ENCODE data around the gene GGPS1. TPM values are rescaled to one million over a fixed set of nuclear protein-coding genes. Genes with fewer than 3 reads are reported as not detected.
A peak's percentile ranks its signal among the peaks of the same experiment; 100 is the strongest.

GGPS1 gene
- total and polyA plus RNA-seq, 2 donors (not counting 1 experiment from before 2014, with no cell fraction given): 13.4 to 46.8 TPM

GRCh38 chr1:235290740-235291502, 37.4 kb upstream of the GGPS1 start:
- TF ChIP-seq CTCF (IDR thresholded peaks at IDR 0.05): no peak
- no peak for TF ChIP-seq EZH2 (IDR thresholded peaks at IDR 0.05; ENCODE audit: borderline replicate concordance, insufficient read depth, low read depth, low read length, poor library complexity, severe bottlenecking)
- ChIA-PET POLR2A (no interaction called here), CTCF (interaction anchor here (1.1 kb wide), 2 partner anchors 18 to 39 kb away, joined by 3 read pairs; no protein-coding TSS in a partner anchor)
- Histone ChIP-seq H3K36me3 (replicated peaks in 1 of 2; ENCODE audit: control extremely low read depth in 1 of 2, control insufficient read depth in 1 of 2, extremely low read depth in 1 of 2, insufficient read depth in 2 of 2, low read length in 1 of 2) (peaks cover 0 to under 1% of the 10 kb centered on the region in 2 experiments), H3K9ac (ENCODE audit: low read length) (no peak overlapping the region), H2AFZ (ENCODE audit: insufficient read depth, low read depth, low read length, poor library complexity, severe bottlenecking) (no peak overlapping the region), H3K27ac (ENCODE audit: low read length in 2 of 2) (no peak overlapping the region), H3K27me3 (replicated peaks in 1 of 4; ENCODE audit: control extremely low read depth in 1 of 4, control insufficient read depth in 3 of 4, insufficient read depth in 4 of 4, low read length in 3 of 4) (no peaks in the 10 kb centered on the region), H3K4me3 (ENCODE audit: control extremely low read depth in 1 of 5, extremely low read depth in 1 of 5, insufficient read depth in 1 of 5, low read depth in 2 of 5, low read length in 4 of 5) (no peak overlapping the region), H3K4me1 (ENCODE audit: control insufficient read depth in 2 of 2, insufficient read depth in 2 of 2, low read length in 2 of 2) (peaks cover 24 to 61% of the 10 kb centered on the region in 2 donors), H3K79me2 (ENCODE audit: control insufficient read depth, insufficient read depth, low read length) (peaks cover 97% of the 10 kb centered on the region), H3K9me3 (ENCODE audit: control extremely low read depth in 1 of 3, control insufficient read depth in 2 of 3, insufficient read depth in 1 of 3, low read length in 2 of 3) (no peaks in the 10 kb centered on the region), H3K4me2 (replicated peaks; ENCODE audit: low read depth, low read length, poor library complexity, severe bottlenecking) (no peak overlapping the region), H4K20me1 (ENCODE audit: control insufficient read depth, insufficient read depth, low read length, poor library complexity, severe bottlenecking) (peaks cover 96% of the 10 kb centered on the region)
- peaks cover 64% of the 10 kb centered on the region for H3K4me1 Mint-ChIP-seq
- intact Hi-C loops (cut with micrococcal nuclease): no loop called here
- no peak overlapping the region for H3K4me3 Mint-ChIP-seq
- ATAC-seq (ENCODE audit: low read depth) (no peak), DNase-seq (no peak)
- H3K9me3 Mint-ChIP-seq (ENCODE audit: insufficient read depth): no peaks in the 10 kb centered on the region
- 85% methylated on average over 5 of the region's 12 CpGs for WGBS (ENCODE audit: insufficient coverage)
- no peak overlapping the region for H3K27ac Mint-ChIP-seq
- H3K27me3 Mint-ChIP-seq: no peaks in the 10 kb centered on the region

GRCh38 chr1:235291599-235292091, 36.7 kb upstream of the GGPS1 start:
- DNase-seq (no peak), ATAC-seq (ENCODE audit: low read depth) (no peak)
- peaks cover 0 to 1% of the 10 kb centered on the region in 2 experiments for H3K36me3 ChIP-seq (replicated peaks in 1 of 2; ENCODE audit: control extremely low read depth in 1 of 2, control insufficient read depth in 1 of 2, extremely low read depth in 1 of 2, insufficient read depth in 2 of 2, low read length in 1 of 2)
- peaks cover 26 to 57% of the 10 kb centered on the region in 2 donors for H3K4me1 ChIP-seq (ENCODE audit: control insufficient read depth in 2 of 2, insufficient read depth in 2 of 2, low read length in 2 of 2)
- no peak overlapping the region for H2AFZ ChIP-seq (ENCODE audit: insufficient read depth, low read depth, low read length, poor library complexity, severe bottlenecking)
- H3K4me3 Mint-ChIP-seq: peak overlapping the region; percentile 29
- ChIA-PET POLR2A (no interaction called here), CTCF (interaction anchor here (1.1 kb wide), 2 partner anchors 19 to 38 kb away, joined by 3 read pairs; no protein-coding TSS in a partner anchor)
- no peaks in the 10 kb centered on the region for H3K27me3 ChIP-seq (replicated peaks in 1 of 4; ENCODE audit: control extremely low read depth in 1 of 4, control insufficient read depth in 3 of 4, insufficient read depth in 4 of 4, low read length in 3 of 4)
- peaks cover 96% of the 10 kb centered on the region for H4K20me1 ChIP-seq (ENCODE audit: control insufficient read depth, insufficient read depth, low read length, poor library complexity, severe bottlenecking)
- H3K9me3 ChIP-seq (ENCODE audit: control extremely low read depth in 1 of 3, control insufficient read depth in 2 of 3, insufficient read depth in 1 of 3, low read length in 2 of 3): peaks cover 0 to 4% (median under 1%) of the 10 kb centered on the region in 3 donors
- peak overlapping the region in 1 of 2 donors; percentile 23 for H3K27ac ChIP-seq (ENCODE audit: low read length in 2 of 2)
- no peaks in the 10 kb centered on the region for H3K9me3 Mint-ChIP-seq (ENCODE audit: insufficient read depth)
- H3K4me3 ChIP-seq (ENCODE audit: control extremely low read depth in 1 of 5, extremely low read depth in 1 of 5, insufficient read depth in 1 of 5, low read depth in 2 of 5, low read length in 4 of 5): no peak overlapping the region
- H3K27me3 Mint-ChIP-seq: no peaks in the 10 kb centered on the region
- H3K4me1 Mint-ChIP-seq: peaks cover 59% of the 10 kb centered on the region
- WGBS (ENCODE audit: insufficient coverage): 100% methylated on average over 3 of the region's 6 CpGs
- intact Hi-C loops (cut with micrococcal nuclease): no loop called here
- no peak for TF ChIP-seq EZH2 (IDR thresholded peaks at IDR 0.05; ENCODE audit: borderline replicate concordance, insufficient read depth, low read depth, low read length, poor library complexity, severe bottlenecking)
- no peak for TF ChIP-seq CTCF (IDR thresholded peaks at IDR 0.05)
- H3K9ac ChIP-seq (ENCODE audit: low read length): no peak overlapping the region
- peak overlapping the region; percentile 8 for H3K4me2 ChIP-seq (replicated peaks; ENCODE audit: low read depth, low read length, poor library complexity, severe bottlenecking)
- peak overlapping the region; percentile 59 for H3K27ac Mint-ChIP-seq
- H3K79me2 ChIP-seq (ENCODE audit: control insufficient read depth, insufficient read depth, low read length): peaks cover 97% of the 10 kb centered on the region

Data from B cell (primary cell).